HG03060 (cell line): ENCODE measurements around the gene LSMEM2.
"Not testable (repeated sequence)": the region's sequence is repeated elsewhere in the genome, so short reads cannot be mapped to it uniquely, and the experiment has no call there.

Experiments
- ATAC-seq: cut with Tn5 transposase; IDR thresholded peaks from one replicate; pipeline ENCODE4 v1.9.1; 2021; ENCODE audit warnings: low read depth, moderate number of reproducible peaks; ENCODE audit not compliant: unreplicated experiment

The LSMEM2 gene

DNA sequence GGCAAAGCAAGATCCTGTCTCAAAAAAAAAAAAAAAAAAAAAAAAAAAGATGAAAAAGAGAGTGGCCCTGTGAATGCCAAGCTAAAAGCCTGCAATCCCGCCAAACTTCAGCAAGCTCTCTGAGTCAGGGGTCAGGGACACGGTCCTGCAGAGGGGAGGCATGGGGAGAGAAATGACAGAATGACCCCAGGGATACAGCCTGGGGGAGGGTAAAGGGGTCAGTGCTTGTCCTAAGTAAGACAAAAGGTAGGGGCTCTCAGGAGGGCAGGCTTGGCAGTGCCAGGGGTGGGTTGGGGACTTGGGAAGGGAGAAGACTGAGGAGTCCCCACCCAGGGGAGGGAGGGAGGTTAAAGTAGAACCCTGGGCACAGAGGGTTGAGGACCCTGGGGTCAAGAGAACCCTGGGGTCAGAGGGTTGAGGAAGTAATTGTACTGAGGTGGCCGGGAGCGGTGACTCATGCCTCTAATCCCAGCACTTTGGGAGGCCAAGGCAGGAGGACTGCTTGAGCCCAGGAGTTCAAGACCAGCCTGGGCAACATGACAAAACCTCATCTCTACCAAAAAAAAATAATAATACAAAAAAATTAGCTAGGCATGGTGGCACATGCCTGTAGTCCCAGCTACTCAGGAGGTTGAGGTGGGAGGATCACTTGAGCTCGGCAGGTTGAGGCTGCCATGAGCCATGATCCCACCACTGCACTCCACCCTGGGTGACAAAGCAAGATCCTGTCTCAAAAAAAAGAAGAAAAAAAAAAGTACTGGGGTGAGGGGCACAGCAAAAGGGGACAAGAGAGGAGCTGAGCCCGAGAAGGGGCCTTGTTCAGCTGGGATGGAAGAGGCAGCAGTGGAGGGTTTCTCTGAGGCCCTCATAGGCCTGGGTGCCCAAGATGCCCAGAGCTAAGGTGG is 15.2 kb upstream of the LSMEM2 start:
- ATAC-seq: no peak

DNA sequence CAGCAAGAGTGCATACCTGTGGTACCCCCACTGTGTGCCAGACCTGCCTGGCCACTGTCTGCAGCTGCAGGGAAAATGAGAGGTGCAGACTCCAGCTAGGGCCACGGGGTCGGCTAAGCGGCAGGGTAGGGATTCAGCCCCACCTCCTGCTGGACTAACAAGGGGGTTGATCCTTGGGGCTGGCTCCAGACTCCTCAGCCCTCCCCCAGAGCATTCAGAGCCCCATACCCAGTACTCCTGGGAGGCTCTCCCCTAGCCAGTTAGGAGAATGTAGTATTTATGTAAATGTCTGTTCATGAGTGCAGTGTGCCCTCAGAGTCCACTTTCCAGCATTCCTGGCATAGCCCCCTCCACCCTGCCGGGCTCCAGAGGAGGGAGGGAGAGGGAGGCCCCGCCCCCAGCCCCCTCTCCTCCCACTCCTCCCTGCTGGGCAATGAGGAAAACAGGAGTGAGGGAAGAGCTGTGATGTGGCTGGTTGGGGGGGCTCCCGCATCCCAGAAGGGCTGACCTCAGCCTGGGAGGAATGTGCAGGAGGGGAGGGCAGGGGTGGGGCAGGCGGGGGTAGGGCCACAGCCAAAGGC is 14.4 kb upstream of the LSMEM2 start:
- no peak for ATAC-seq

DNA sequence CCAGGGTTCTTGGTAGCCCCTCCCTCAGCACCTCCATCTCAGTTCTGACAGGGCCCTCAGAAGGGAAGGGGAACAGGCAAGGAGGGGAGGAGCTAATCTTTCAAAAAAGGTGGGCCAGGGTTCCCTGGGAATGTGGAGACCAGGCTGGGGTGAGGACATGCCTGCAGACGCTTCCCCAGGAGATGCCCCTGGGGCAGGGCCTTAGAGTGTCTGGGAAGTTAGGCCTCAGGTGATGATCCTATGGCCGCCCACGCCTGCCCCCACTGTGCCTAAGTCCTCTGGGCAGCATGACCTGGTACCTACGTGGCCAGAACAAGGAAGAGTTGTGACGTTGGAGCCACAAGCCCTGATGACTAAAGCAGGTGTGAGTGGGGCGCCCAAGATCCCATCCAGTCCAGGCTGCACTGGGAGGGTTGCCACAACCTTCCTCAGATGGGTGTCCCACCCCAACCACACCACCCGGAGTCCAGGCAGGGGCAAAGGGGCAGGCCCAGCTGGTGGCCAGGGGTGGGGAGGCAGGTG is 13.9 kb upstream of the LSMEM2 start:
- no peak for ATAC-seq

DNA sequence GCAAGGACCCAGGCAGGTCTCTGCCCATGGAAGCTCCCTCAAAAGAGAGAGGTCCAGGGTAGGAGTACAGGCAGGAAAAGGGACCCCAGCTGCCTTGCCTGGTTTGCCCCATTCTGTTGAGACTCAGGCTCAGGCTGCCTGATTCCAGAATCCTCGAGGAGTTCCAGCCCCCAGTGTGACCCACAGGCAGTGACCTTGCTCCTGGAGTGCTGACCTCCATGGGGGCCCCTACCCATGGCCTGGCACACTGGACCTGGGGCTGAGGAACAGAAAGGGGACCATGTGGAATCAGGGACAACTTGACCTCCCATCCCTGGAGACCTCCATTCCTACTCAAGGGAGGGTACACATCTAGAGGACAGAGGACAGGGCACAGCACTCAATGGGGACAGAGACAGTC is 13.3 kb upstream of the LSMEM2 start:
- ATAC-seq: no peak

DNA sequence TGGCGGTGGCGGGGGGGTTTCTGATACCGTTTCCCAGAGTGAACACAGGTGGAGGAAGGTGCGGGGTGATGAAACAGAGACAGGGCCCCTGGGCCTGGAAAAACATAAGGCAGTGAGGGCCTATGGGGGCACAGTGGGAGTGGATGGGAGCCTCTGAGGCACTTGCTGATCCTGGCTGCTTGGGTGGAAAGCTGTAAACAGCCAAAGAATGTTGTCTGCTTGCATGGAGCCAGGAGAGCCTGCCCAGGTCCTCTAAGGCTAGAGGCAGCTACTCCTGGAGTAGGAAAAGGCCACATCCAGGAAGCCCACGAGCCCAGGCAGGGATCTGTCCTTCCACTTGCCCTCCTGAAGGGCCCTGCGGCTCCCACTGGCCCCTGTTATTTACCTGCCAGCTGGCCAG is 12.9 kb upstream of the LSMEM2 start:
- ATAC-seq: no peak

DNA sequence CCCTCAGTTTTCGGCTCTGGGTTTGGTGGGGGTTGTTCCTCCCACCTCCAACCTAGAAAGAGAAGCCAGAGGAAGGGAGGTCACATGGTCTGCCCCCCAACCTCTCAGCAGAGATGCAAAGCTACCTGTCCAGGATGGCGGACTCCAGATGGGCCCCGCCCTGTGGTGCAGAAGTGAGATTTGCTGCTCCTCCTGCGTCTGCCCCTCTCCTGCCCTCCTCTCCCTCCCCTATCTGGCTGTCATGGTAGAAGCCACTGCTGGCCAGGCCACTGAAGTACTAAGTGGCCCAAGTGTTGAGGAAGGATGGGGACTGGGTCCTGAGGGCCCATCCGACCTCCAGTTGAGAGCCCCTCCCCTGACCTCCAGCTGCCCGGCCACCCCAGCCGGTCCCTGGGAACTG is 12.1 kb upstream of the LSMEM2 start:
- no peak for ATAC-seq

DNA sequence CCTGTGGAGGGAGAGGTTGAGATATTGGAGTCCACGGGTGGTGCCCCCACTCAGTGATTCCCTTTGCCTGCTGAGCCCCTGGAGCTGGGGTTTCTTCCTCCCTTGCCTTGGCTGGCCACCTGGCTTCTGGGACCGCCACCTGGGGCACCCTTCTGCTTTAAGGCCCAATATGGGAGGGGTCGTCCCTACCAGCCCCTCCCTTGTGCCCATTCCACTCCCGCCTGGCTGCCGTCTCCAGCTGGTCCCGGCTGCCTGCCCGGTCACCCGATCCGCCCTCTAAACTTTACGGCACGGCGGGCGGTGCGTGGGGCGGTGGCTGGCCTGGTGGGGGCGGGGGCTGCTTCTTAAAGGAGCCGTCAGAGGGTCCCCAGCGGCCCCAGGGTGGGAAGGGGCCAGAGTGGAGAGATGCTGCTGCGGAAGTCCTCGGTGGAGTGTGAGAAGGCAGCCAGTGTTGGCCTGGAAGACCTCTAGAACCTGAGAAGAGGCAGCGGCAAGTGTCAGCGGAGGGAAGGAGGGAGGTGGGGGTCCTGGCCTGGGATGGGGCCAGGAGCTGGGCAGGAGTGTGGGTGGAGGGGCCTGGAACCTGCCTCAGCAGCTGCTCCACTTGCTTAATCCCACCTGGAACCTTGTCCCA is 11.5 kb upstream of the LSMEM2 start:
- no peak for ATAC-seq

DNA sequence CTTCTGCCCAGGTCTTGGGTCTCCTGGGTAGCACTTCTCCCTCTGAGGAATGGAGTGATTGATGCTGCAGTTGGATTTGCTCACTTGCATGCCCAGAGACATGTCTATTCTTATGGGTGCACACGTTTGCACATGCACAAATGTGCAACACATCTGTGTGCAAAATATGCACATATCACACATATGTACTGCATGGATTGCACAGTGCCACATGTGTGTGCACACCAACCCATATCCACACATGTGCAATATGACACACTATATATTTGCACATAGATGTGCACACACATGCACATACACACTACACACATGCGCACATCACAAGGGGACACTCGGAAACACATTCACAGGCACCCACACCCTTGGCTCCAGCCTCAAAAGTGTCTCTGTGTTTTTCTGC is 10.6 kb upstream of the LSMEM2 start:
- no peak for ATAC-seq

DNA sequence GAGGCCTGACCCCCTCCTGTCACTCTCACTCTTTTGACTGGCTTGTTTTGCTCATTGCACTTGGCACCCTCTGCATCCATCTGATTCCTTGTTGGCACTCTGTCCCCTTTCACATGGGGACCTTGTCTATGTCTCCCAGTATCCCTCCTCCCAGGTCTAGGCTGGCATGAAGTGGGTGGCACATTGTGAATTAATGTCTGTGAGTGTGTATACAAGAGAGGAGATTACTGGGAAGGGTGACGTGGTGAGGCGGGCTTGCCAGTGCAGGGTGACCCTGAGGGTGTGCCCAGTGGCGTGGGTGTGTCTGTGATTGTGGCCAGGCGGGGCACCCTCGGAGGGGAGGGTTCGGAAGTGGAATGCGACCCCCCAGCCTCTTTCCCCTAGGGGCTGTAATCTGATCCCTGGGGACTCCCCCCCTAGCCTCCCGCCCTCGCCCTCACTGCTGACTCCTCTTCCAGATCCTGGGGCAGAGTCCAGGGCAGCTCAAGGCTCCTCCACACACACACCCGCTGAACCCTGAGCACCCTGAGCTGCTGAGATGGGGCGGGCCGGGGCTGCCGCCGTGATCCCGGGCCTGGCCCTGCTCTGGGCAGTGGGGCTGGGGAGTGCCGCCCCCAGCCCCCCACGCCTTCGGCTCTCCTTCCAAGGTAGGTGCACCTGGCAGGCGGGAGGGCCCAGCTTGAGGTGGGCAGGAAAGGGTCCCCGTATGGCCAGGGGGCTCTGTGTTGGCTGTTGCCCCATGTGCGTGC is 10.0 kb upstream of the LSMEM2 start, which contains the start of gene SEMA3B:
SEMA3B (plus strand) TSS at position 445 of the 749 bp plus-strand sequence; CDS start at position 539, 94 bp downstream.
- ATAC-seq: no peak

DNA sequence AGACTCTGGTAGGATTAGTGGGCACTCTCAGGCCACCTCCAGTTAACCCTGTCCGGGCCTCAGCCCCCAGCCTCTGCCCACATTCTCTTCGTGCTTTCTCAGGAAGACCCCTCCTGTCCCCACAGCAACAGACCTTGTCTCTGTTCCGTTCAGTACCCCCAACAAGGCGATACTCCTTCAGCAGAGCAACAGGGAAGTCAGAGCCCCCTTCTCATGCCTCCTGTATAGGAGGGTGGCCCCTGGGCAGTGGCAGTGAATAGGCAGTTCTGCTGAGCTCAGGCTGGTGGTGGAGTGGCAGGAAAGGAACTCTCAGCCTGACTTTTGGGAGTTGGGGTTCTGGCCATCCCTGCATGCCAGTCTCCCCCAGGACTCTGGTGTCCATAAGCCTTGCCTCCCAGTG is 9.4 kb upstream of the LSMEM2 start:
- ATAC-seq: no peak

DNA sequence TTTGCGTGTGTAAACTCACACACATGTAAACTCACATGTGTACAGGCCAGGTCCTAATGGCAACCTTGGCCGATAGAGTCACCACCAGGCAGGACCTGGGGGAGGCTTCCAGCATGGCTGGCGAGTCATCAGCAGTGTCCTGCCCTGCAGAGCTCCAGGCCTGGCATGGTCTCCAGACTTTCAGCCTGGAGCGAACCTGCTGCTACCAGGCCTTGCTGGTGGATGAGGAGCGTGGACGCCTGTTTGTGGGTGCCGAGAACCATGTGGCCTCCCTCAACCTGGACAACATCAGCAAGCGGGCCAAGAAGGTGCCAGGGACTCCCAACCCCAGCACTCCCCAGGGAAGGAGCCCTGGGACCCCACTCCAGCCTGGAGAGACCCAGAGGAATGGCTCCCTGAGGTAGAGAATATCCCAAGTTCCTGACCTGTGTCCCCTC is 8.9 kb upstream of the LSMEM2 start:
- no peak for ATAC-seq

DNA sequence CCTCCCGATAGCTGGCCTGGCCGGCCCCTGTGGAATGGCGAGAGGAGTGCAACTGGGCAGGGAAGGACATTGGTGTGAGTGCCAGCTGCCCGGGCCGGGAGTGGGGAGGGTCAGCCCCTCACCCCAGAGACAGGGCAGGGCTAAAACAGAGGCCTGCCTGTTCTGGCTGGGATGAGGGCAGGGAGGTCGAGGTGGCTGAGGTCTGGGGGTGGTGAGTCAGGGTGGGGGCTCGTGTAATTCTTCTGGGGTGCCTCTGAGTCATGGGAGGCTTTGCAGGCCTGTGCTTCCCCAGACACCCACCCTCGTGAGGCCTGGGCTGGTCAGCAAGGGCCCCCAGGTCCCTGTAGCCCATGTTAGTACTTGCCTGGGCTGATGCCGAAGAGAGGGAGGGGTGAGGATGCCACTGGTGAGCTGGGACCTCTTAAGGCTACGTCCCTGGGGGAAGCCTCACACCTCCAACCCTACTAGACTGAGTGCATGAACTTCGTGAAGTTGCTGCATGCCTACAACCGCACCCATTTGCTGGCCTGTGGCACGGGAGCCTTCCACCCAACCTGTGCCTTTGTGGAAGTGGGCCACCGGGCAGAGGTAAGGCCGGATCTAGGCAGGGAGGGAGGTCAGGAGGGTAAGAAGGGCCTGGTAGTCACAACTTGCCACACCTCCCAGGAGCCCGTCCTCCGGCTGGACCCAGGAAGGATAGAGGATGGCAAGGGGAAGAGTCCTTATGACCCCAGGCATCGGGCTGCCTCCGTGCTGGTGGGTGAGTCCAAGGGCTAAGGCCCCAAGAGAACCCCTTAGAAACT is 8.3 kb upstream of the LSMEM2 start:
- ATAC-seq: no peak

DNA sequence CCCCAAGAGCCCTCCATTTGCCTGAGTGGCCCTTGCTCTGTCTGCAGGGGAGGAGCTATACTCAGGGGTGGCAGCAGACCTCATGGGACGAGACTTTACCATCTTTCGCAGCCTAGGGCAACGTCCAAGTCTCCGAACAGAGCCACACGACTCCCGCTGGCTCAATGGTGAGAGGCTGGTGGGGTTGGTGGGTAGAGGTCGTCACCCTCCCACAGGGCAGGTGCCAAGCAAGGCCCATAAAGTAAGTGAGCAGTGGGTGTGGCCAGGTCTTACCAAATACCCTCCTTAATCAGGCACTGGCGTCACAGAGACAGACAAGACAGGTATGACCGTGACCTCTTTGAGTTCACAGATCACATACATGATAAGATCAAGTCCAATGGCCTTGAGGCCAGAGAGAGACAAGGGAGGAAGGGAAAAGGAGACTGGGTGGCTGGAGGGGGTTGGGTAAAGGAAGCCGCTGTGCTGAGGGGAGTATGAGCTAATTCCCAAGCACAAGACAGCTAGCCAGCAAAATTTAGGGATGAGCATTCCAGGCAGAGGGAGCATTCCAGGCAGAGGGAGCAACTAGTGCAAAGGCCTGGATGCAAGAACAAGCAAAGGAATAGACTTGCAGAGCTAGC is 7.5 kb upstream of the LSMEM2 start:
- ATAC-seq: no peak

DNA sequence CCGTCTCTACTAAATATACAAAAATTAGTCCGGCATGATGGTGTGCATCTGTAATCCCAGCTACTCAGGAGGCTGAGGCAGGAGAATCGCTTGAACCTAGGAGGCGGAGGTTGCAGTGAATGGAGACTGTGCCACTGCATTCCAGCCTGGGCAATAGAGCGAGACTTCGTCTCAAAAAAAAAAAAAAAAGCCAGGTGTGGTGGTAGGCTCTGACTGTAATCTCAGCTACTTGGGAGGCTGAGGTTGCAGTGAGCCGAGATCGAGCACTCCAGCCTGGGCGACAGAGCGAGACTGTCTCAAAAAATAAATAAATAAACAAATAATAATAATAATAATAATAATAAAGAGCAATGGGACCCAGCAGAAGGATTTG is 6.4 kb upstream of the LSMEM2 start:
- not testable (repeated sequence) for ATAC-seq

DNA sequence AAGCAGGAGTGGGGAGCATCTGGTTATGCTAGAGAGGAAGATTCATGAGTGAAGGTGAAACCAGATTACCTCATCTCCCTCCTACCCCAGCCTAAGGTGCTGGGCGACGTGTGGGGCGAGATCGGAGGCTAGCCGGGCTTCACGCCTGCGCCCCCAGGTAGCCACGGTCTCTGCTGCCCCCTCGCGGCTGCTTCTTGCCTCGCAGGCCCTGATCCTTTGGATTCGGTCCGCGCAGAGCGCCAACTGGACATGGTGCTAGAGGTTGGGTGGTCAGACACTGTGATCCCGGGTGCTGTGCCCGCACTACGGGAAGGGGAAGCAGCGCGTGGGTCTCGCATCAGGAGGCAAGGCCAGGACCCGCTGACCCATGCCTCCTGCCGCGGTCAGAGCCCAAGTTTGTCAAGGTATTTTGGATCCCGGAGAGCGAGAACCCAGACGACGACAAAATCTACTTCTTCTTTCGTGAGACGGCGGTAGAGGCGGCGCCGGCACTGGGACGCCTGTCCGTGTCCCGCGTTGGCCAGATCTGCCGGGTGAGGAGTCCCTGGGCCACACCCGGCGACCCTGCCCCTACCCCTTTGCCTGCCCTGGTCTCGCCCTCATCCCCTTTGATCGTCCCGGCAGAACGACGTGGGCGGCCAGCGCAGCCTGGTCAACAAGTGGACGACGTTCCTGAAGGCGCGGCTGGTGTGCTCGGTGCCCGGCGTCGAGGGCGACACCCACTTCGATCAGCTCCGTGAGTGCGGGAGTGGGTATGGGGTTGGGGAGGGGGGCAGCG is 5.8 kb upstream of the LSMEM2 start:
- no peak for ATAC-seq

DNA sequence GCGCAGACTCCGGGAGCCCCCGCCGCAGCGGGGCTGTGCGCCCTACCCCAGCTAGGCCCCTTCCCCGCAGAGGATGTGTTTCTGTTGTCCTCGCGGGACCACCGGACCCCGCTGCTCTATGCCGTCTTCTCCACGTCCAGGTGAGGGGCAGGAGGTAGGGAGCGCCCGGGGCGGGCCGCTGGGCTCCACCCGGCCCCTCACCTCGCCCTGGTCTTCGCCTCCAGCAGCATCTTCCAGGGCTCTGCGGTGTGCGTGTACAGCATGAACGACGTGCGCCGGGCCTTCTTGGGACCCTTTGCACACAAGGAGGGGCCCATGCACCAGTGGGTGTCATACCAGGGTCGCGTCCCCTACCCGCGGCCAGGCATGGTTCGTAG is 5.2 kb upstream of the LSMEM2 start:
- ATAC-seq: no peak

DNA sequence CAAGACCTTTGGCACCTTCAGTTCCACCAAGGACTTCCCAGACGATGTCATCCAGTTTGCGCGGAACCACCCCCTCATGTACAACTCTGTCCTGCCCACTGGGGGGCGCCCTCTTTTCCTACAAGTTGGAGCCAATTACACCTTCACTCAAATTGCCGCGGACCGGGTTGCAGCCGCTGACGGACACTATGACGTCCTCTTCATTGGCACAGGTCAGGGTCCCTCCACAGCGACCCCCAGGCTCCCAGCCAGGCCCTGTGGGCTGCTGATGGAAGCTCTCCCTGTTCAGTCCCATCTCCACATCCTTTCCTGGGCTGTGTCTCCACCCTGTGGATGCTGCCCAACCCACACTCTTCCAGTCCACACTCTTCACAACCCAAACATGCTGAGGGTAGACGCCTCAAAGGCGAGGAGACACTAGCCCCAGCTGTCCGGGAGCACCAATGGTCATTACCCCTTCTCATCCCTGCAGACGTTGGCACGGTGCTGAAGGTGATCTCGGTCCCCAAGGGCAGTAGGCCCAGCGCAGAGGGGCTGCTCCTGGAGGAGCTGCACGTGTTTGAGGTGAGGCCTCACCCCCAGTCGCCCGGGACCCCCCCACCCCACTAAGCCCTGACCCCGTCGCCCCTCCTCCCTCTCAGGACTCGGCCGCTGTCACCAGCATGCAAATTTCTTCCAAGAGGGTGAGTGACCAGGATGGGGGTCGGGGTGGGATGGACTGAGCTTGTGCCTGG is 4.3 kb upstream of the LSMEM2 start:
- no peak for ATAC-seq
